Testis (tissue), 3 donors: Measurements from ENCODE around the gene TMEM234. TPM values are rescaled to one million over a fixed set of nuclear protein-coding genes. Genes with fewer than 3 reads are reported as not detected.

Experiments
- DNase-seq: peaks from one replicate; pipeline ENCODE4 v3.0.0-alpha.2; 2019
- H3K27ac ChIP-seq, 2 donors: fragments of 200-600 bp; sonication (generic); one replicate each; pipeline ENCODE4 v1.5.1; 2019
- H3K27me3 ChIP-seq: fragments of 200-600 bp; sonication (generic); one replicate; pipeline ENCODE4 v1.5.1; 2019
- H3K36me3 ChIP-seq: fragments of 200-600 bp; sonication (generic); one replicate; pipeline ENCODE4 v1.5.1; 2017; ENCODE audit warnings: low read depth; ENCODE audit errors: missing control alignments
- H3K4me1 ChIP-seq: fragments of 200-600 bp; sonication (generic); one replicate; pipeline ENCODE4 v1.5.1; 2019
- H3K4me3 ChIP-seq, 2 donors: fragments of 200-600 bp; sonication (generic); one replicate each; pipeline ENCODE4 v1.5.1; 2017 to 2019
- H3K9me3 ChIP-seq: fragments of 200-600 bp; sonication (generic); one replicate; pipeline ENCODE4 v1.5.1; 2017
- POLR2A ChIP-seq: fragments of 450-650 bp; IDR thresholded peaks from one replicate; pipeline ENCODE4 v1.6.1; 2017; ENCODE audit warnings: antibody characterized with exemption, mild to moderate bottlenecking, moderate library complexity
- WGBS, 2 donors: methylation state at CpG; one replicate each; pipeline ENCODE4 v1.1.5; 2018; 5-methylcytosine and 5-hydroxymethylcytosine counted together
- intact Hi-C: fragments of 100-400 bp; cut with DNase I; formaldehyde crosslinking; loops from one replicate; pipeline ENCODE4 v1.15.1; 2023; ENCODE audit warnings: low total_unique reads
- polyA plus RNA-seq: library from polyadenylated mRNA; stranded (reverse); fragments of 350-450 nt; fragmentation: Illumina TruSeq; extraction: RNeasy Lipid Tissue Mini Kit (QIAGEN cat#74804); gene quantifications from one replicate; pipeline ENCODE4 v1.2.3, GENCODE V29; 2014; ENCODE audit warnings: low read depth, low replicate concordance; ENCODE audit not compliant: insufficient read depth
- total RNA-seq, 2 donors: library from RNA; depleted of rRNA; stranded (reverse); fragments of >200 nt; gene quantifications; one replicate each; pipeline ENCODE4 v1.2.3, GENCODE V29; 2016
- TF ChIP-seq, protein P1 (sequence below), 3 experiments: fragments of 450-650 bp in 2 of 3; fragments of 200-600 bp in 1 of 3; sonication (generic) in 1 of 3; IDR thresholded peaks; one replicate each; pipeline ENCODE4 v1.5.1; 2016 to 2019; ENCODE audit warnings: antibody characterized with exemption in 3 of 3, mild to moderate bottlenecking in 2 of 3, moderate library complexity in 1 of 3

TMEM234 gene
- total and polyA plus RNA-seq, 3 donors from 2014 or later, result 31.8 to 58.3 (median 35.9) TPM

DNA sequence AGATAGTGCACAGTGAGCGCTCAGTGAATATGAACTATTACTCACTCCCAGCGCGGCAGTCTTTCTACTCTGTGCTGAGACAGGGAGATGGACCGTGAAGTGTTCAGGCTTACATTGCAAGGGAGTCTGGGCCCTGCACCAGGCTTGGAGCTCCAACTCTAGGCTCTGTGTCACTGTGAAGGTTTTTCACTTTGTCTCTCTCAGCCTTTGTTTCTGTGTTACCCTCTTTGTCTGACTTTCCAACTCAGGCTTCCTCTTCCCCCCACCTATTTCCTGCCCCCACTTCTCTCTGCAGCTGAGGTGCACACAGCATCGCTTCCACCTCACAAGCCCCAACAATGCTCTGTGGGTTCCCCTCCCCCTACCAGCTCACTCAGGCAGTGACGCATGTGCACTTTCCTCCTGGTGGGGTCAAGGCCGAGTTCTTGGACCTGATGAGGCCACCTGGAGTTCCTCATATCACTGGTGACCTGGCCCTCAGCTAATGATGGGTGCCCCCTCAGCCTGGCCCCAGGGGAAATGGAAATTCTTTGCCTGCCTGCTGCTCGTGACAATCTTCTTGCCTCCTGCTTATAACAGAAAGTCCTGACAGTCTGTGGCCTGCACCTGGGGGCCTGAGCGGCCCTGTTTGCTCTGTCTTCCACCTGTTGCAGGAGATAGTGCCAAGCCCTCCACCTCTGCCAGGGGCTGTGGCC, 27.8 kb upstream of the TMEM234 start:
- no peaks in the 10 kb centered on the region for H3K36me3 ChIP-seq
- no peak overlapping the region for H3K27ac ChIP-seq
- DNase-seq, result no peak

DNA sequence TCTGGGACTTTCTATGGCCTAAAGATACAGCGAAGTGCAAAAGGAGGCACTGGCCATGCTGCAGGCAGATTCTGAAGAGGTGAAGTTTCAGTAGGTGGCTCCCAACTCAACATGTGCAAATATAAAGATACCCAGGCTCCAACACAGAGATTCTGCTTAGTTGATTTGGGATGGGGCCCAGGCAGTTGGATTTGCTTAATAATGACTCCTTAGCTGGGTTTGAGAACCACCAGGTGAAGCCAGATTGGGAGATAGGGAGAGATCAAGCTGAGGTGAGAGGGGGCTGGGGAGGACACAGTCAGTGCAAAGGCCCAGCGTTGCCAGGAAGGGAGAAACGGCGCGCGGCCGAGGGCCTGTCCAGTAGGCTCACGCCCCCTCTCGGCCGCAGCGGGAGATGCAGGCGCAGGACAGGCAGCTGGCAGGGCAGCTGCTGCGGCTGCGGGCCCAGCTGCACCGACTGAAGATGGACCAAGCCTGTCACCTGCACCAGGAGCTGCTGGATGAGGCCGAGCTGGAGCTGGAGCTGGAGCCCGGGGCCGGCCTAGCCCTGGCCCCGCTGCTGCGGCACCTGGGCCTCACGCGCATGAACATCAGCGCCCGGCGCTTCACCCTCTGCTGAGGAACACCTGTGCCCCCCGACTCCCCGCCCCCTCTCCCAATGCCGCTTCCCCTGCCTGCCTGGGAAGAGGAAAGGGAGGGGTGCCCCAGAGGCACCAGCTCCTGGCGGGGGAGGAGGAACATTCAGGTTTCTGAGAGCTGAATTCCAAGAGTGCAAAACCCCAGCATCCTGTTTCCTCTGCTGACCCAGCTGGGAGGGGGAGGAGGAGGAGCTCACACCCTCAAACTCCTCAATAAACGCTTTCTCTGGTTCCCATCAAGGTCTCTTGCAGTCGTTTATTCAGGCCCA, 26.1 kb upstream of the TMEM234 start:
- WGBS, 2 donors, result 11 to 13% methylated on average over 18 to 25 of the region's 31 CpGs
- Histone ChIP-seq H3K27ac (peak overlapping the region; percentile 18 to 52), H3K4me1 (peaks cover 40% of the 10 kb centered on the region), H3K4me3 (peak overlapping the region in 1 of 2 donors; percentile 27), H3K9me3 (no peaks in the 10 kb centered on the region), H3K27me3 (no peaks in the 10 kb centered on the region), H3K36me3 (no peaks in the 10 kb centered on the region)
- peak; percentile 93 for DNase-seq
- intact Hi-C loops, result loop anchor here (10.0 kb wide), 1 partner anchor 87 kb away; the partner anchor contains the start of gene MARCKSL1
- TF ChIP-seq, protein P1, sequence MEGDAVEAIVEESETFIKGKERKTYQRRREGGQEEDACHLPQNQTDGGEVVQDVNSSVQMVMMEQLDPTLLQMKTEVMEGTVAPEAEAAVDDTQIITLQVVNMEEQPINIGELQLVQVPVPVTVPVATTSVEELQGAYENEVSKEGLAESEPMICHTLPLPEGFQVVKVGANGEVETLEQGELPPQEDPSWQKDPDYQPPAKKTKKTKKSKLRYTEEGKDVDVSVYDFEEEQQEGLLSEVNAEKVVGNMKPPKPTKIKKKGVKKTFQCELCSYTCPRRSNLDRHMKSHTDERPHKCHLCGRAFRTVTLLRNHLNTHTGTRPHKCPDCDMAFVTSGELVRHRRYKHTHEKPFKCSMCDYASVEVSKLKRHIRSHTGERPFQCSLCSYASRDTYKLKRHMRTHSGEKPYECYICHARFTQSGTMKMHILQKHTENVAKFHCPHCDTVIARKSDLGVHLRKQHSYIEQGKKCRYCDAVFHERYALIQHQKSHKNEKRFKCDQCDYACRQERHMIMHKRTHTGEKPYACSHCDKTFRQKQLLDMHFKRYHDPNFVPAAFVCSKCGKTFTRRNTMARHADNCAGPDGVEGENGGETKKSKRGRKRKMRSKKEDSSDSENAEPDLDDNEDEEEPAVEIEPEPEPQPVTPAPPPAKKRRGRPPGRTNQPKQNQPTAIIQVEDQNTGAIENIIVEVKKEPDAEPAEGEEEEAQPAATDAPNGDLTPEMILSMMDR (IDR thresholded peaks at IDR 0.05), result peak; percentile 29 to 77 (median 66)
- TF ChIP-seq POLR2A, result no peak

More for the DNA sequence above, 27.8 kb upstream of the TMEM234 start:
- TF ChIP-seq, protein P1 (IDR thresholded peaks at IDR 0.05), result no peak
- TF ChIP-seq POLR2A, result no peak
- intact Hi-C loops, result loop anchor here (10.0 kb wide), 1 partner anchor 85 kb away; the partner anchor contains the start of gene MARCKSL1
- Histone ChIP-seq H3K4me1 (peaks cover 40% of the 10 kb centered on the region), H3K9me3 (no peaks in the 10 kb centered on the region), H3K4me3 (no peak overlapping the region), H3K27me3 (no peaks in the 10 kb centered on the region)
- 68 to 72% methylated on average over 8 to 9 of the region's 9 CpGs for WGBS, 2 donors

DNA sequence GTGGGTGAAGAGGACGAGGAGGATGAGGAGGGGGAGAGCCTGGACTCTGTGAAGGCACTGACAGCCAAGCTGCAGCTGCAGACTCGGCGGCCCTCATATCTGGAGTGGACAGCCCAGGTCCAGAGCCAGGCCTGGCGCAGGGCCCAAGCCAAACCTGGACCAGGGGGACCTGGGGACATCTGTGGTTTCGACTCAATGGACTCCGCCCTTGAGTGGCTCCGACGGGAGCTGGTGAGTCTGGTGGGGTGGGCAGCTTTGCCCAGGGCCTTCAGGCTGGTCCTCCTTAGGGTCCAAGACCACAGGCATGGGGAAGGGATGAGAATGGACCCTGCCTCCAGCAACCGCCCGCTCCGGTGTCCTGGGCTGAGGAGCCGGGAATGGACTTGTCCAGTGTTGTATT, 25.3 kb upstream of the TMEM234 start:
- Histone ChIP-seq H3K27me3 (no peaks in the 10 kb centered on the region), H3K4me3 (no peak overlapping the region), H3K36me3 (no peaks in the 10 kb centered on the region), H3K4me1 (peaks cover 40% of the 10 kb centered on the region), H3K9me3 (no peaks in the 10 kb centered on the region), H3K27ac (peak overlapping the region; percentile 18 to 52)
- DNase-seq, result no peak
- intact Hi-C loops, result loop anchor here (10.0 kb wide), 1 partner anchor 87 kb away; the partner anchor contains the start of gene MARCKSL1
- 64 to 81% methylated on average over 8 to 11 of the region's 12 CpGs for WGBS, 2 donors
- no peak for TF ChIP-seq POLR2A
- TF ChIP-seq, protein P1 (IDR thresholded peaks at IDR 0.05), result no peak

DNA sequence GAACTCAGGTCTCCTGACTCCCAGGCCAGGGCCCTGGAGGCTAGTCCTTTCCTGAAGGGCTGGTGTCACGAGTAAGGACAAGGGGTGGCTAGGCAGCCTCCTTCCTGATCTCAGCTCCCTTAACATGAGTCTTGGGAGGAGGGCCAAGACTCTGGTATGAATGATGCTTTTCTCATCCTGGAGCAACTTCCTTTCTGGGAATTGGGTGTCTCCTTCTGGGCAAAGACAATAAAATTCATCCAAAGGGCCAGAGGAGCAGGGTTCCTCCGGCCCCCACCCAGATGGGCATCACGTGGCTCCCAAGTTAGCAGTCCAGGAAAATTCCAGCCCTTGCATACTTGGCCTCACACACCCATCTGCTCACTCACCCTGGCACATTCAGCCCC, 24.7 kb upstream of the TMEM234 start, which contains the start of gene FAM167B:
TSS of gene FAM167B (plus strand) at position 335 of the 386 bp plus-strand sequence. CDS start 200 bp downstream, outside the sequence.
- 60 to 68% methylated on average over 3 of the region's 3 CpGs for WGBS, 2 donors
- DNase-seq, result peak; percentile 42
- Histone ChIP-seq H3K27me3 (no peaks in the 10 kb centered on the region), H3K36me3 (no peaks in the 10 kb centered on the region), H3K9me3 (no peaks in the 10 kb centered on the region), H3K4me1 (peaks cover 37% of the 10 kb centered on the region), H3K27ac (peak within 1 kb of the TSS; percentile 18 to 52), H3K4me3 (peak within 1 kb of the TSS in 1 of 2 donors; percentile 27)
- TF ChIP-seq, protein P1 (IDR thresholded peaks at IDR 0.05), result no peak
- no peak for TF ChIP-seq POLR2A
- intact Hi-C loops, result loop anchor here (10.0 kb wide), 1 partner anchor 88 kb away; the partner anchor contains the start of gene MARCKSL1
